Ramos (cell line): ENCODE data around the gene DUSP12.

Source experiments
- in situ Hi-C: fragments of 300-500 bp; cut with MboI; formaldehyde crosslinking; loops from one replicate; pipeline ENCODE4 v1.14.3; 2022; ENCODE audit warnings: low sequenced_read_pairs; ENCODE audit not compliant: unreplicated experiment

The DUSP12 gene

DNA sequence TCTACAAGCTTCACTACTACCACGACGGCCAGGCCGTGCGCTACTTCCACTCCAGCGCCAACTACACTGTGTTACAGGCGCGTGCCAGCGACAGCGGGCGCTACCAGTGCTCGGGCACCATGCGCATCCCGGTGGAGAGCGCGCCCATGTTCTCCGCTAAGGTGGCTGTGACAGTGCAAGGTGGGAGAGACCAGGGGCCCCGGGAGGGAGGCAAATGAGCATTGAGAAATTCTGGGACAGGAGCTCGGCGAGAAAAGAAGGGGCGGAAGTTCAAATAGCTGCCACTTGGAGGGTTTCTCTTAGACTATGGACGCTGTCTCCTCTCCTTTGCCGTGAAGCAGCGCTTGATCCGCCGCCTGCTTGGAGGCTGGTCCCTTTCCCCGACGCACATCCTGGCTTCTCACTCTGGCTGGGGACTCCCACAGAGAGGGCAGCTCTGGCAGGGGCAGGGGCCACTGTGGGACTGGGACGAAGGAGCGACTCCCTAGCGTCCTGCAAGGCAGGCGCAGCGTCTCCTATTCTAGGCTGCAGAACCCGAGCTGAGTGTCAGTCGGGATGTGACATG is 23.6 kb upstream of the DUSP12 start:
- in situ Hi-C loops, result loop anchor here (25.0 kb wide), 1 partner anchor 89 kb away; the partner anchor contains the start of gene FCGR3B

GRCh38 chr1:161726473-161727255 is 22.9 kb upstream of the DUSP12 start:
- in situ Hi-C loops, result loop anchor here (25.0 kb wide), 1 partner anchor 89 kb away; the partner anchor contains the start of gene FCGR3B

DNA sequence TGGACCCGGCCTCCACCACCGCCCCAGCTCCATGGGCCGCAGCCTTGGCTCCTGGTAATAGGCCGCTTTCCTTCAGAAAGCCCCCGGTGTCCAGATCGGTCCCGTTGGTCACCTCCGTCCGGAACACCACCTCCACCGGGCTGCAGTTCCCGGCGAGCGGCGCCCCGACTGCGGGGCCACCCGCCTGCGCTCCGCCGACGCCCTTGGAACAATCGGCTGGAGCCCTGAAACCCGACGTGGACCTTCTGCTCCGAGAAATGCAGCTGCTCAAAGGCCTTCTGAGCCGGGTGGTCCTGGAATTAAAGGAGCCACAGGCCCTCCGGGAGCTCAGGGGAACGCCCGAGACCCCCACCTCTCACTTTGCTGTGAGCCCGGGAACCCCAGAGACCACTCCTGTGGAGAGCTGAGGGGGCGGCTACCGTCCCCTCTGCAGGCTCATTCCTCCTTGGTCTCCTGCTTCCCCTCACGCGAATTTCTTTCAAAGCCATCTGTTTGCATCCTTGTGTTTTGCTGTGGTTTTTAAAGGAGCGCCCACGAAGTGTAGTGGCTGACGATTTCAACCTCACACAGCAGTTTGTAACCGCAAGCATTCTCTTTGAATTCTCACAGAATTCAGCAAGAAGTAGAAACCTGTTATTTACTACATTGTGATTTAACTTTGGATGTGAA is 22.2 kb upstream of the DUSP12 start:
- in situ Hi-C loops, result loop anchor here (25.0 kb wide), 1 partner anchor 90 kb away; the partner anchor contains the start of gene FCGR3B

GRCh38 chr1:161728376-161729226 is 21.0 kb upstream of the DUSP12 start:
- in situ Hi-C loops, result loop anchor here (25.0 kb wide), 1 partner anchor 91 kb away; the partner anchor contains the start of gene FCGR3B

DNA sequence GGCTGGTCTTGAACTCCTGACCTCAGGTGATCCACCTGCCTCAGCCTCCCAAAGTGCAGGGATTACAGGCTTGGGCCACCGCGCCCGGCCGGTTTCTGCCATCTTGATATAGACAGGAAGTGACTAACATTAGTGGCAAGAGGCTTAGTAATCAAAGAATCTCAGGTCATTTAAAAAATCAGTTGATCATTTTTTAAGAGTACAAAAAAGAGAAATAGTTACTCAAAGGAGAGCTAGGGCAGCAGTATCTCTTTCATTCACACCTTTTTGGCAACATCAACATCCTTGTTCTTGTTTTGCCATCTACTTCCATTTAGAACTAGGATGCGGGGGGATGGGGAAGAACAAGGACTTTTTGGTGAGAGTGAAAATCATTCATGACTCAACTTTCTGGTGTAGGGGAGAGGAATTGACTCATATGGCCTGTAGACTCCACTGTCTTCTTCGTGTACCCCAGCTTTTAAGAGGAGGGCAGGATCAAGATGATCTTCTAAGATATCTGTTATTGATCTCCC is 19.5 kb upstream of the DUSP12 start:
- in situ Hi-C loops, result loop anchor here (25.0 kb wide), 1 partner anchor 93 kb away; the partner anchor contains the start of gene FCGR3B

DNA sequence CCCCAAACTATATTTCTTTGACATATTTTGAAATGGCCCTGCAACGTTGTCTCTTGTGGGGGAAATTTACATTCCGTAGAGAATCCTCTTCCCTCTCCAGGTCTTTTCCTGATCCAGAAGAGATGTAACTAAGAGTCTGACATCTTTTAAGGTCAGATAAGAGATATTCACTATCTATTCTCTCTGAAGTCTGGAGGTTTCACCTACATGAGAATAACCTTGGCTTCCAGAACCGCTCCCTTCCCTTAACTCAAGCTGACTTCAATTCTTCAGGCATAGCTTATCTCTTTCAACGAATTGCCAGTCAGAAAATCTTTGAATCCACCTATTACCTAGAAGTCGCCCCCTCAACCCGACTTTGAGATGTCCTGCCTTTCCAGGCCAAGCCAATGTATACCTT is 18.3 kb upstream of the DUSP12 start:
- in situ Hi-C loops, result loop anchor here (25.0 kb wide), 1 partner anchor 94 kb away; the partner anchor contains the start of gene FCGR3B

- in situ Hi-C loops, result loop anchor here (25.0 kb wide), 1 partner anchor 95 kb away; the partner anchor contains the start of gene FCGR3B
Measured at GRCh38 chr1:161731981-161732718, 17.4 kb upstream of the DUSP12 start.

GRCh38 chr1:161733526-161733925 is 16.1 kb upstream of the DUSP12 start:
- in situ Hi-C loops, result loop anchor here (25.0 kb wide), 1 partner anchor 96 kb away; the partner anchor contains the start of gene FCGR3B

DNA sequence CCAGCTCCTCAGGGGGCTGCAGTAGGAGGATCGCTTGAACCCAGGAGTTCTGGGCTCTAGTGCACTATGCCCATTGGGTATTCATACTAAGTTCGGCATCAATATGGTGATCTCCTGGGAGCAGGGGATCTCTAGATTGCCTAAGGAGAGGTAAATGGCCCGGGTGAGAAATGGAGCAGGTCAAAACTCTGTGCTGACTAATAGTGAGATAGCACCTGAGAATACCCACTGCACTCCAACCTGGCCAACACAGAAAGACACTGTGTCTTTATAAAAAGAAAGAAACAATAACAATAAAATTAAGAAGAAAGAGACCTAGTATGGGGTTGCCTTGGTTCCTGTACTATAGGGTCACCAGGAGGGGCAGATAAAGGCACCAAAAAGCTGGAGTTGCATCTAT is 13.7 kb upstream of the DUSP12 start:
- in situ Hi-C loops, result loop anchor here (25.0 kb wide), 1 partner anchor 99 kb away; the partner anchor contains the start of gene FCGR3B

DNA sequence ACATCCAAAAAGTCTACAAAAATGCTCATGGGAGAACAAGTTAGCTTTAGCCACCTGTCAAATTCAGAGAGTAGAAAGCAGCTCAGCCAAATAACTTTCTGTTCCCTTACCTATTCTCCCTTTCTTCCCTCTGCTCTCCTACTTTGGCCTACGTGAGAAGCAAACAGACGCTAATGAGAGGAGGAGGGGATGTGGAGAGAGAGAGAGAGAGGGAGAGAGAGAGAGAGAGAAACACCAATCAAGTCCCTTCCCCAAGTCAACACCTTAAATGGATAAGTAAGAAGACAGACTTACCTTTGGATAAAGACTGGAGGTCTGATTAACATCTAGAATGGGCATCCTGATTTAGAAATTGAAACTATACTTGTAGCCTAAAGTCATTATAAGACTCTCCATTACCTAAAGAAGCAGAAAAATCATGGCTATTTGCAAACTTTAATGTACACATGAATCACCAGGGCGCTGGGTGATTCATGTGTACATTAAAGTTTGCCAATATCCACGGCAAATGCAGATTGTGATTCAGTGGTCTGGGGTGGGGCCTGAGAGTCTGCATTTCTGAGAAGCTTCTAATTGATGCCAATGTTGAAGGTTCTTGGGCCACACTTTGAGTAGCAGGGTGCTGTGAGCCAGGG is 13.1 kb upstream of the DUSP12 start:
- in situ Hi-C loops, result loop anchor here (25.0 kb wide), 1 partner anchor 99 kb away; the partner anchor contains the start of gene FCGR3B

GRCh38 chr1:161737625-161738024 is 12.0 kb upstream of the DUSP12 start:
- in situ Hi-C loops, result loop anchor here (25.0 kb wide), 1 partner anchor 100 kb away; the partner anchor contains the start of gene FCGR3B

- in situ Hi-C loops, result loop anchor here (25.0 kb wide), 1 partner anchor 101 kb away; the partner anchor contains the start of gene FCGR3B
Measured at GRCh38 chr1:161738627-161739287, 10.8 kb upstream of the DUSP12 start.

- in situ Hi-C loops, result loop anchor here (10.0 to 25.0 kb wide), 3 partner anchors 103 to 255 kb away; partner anchors contain the start of gene FCGR3B
Measured at GRCh38 chr1:161739865-161740566, 9.6 kb upstream of the DUSP12 start.

DNA sequence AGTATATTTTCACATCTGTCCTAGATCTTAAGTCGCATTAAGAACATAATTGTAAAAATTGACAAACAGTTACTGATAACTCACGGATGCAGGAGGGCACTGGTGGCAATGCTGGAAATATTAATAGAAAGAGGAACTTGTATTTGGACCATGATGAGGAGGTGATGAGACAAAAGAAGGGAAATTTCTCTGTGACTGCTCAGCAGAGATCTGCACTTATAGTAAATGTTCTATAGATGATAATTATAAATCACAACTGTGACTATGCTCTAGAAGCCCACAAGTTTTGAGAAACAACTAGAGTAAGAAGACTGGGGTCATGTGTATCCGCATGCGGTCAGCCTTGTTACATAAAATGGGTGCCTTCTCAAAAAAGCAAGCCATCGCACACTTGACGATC is 8.7 kb upstream of the DUSP12 start:
- in situ Hi-C loops, result loop anchor here (10.0 to 25.0 kb wide), 3 partner anchors 104 to 256 kb away; partner anchors contain the start of gene FCGR3B

GRCh38 chr1:161743231-161743630 is 6.4 kb upstream of the DUSP12 start:
- in situ Hi-C loops, result loop anchor here (10.0 to 25.0 kb wide), 3 partner anchors 106 to 258 kb away; partner anchors contain the start of gene FCGR3B

DNA sequence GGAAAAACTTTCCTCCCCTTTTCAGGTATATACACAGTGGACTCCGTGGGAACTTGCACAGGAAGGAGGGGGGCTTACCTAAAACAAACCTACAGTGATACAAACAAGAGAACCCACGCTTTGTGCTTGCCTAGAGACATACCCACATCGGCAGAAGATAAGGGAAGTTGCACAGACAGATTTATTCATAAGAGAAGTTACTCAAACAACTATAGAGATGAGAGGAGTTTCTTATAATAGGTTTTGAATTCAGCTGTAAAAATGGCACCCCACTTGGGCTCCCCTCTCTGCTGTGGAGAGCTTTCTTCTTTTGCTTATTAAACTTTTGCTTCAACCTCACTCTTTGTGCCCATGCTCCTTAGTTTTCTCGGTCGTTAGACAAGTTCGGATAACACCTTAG is 1.8 kb upstream of the DUSP12 start:
- in situ Hi-C loops, result loop anchor here (10.0 to 25.0 kb wide), 3 partner anchors 110 to 263 kb away; partner anchors contain the start of gene FCGR3B
